Adipocyte (in vitro differentiated cells): ENCODE measurements around the gene BCL11B.

ENCODE experiments used
- DNase-seq: peaks from one replicate; pipeline ENCODE4 v3.0.0-alpha.2; 2015; ENCODE audit warnings: low read depth
- H3K27me3 ChIP-seq: replicated peaks from 2 replicates; pipeline ENCODE4 v1.7.0; 2013; ENCODE audit warnings: mild to moderate bottlenecking, low read length, moderate library complexity; ENCODE audit not compliant: control insufficient read depth, insufficient read depth
- H3K36me3 ChIP-seq: 2 replicates; pipeline ENCODE4 v1.7.0; 2013; ENCODE audit warnings: low read length, mild to moderate bottlenecking, moderate library complexity; ENCODE audit not compliant: control insufficient read depth, insufficient read depth, severe bottlenecking
- H3K4me1 ChIP-seq: 2 replicates; pipeline ENCODE4 v1.7.0; 2013; ENCODE audit warnings: mild to moderate bottlenecking, low read length, moderate library complexity; ENCODE audit not compliant: control insufficient read depth, insufficient read depth
- H3K4me3 ChIP-seq: 2 replicates; pipeline ENCODE4 v1.7.0; 2013; ENCODE audit warnings: mild to moderate bottlenecking, low read length, moderate library complexity
- H3K9ac ChIP-seq: 2 replicates; pipeline ENCODE4 v1.7.0; 2013; ENCODE audit warnings: mild to moderate bottlenecking, low read length, moderate library complexity
- H3K9me3 ChIP-seq: 2 replicates; pipeline ENCODE4 v1.7.0; 2013; ENCODE audit warnings: mild to moderate bottlenecking, low read length, moderate library complexity; ENCODE audit not compliant: control insufficient read depth

The BCL11B gene

DNA sequence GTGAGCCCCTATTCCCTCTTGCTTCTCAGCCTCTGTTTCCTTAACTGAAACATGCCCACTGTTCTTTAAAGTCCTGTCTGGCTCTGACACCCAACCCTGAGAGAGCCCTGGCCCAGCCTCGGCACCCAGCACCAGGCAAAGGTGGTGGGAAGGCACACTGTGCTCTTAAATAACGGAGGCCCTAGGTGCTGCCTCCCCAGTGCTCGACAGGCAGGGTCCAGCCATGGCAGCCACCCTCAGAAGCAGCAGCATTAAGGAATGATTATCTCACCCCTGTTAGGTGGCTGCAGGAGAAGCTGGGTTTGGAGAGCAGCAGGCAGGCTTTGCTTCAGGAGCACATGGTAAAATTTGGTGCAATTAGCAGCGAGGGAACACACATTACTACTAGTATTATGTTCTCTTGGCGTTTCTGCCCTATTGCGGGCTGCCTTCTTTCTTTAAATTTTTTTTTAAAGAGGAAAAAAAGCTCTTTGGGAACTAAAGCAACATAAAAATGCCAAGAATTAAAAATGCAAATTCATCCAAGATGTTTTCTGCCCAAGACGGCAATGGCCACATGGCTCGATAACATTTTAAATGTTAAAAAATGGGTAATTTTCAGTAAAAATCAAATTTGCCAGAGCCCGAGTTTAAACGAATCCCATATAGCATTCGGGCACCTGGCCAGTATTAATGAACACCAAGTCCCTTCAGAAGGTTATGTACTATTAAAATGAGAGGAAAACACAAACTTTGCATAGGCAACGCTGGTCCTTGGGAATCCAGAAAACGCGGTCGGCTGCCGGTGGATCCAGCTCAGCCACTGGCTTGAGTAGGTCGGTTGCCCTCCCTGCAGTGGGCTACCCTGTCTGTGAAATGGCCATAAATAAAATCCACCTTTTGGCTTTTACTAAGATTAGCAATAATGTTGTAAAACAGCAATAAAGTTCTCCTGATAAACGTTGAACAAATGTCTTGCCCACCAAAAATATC lies 152.2 kb downstream of the BCL11B start:
- no peak for DNase-seq
- H3K4me1 ChIP-seq, result no peaks in the 10 kb centered on the region
- H3K36me3 ChIP-seq, result no peaks in the 10 kb centered on the region
- peaks cover 5% of the 10 kb centered on the region for H3K9me3 ChIP-seq
- peaks cover 43% of the 10 kb centered on the region for H3K27me3 ChIP-seq
- no peak overlapping the region for H3K9ac ChIP-seq
- H3K4me3 ChIP-seq, result no peak overlapping the region
